ENCODE measurements around the gene RASSF3.
A peak's percentile ranks its signal among the peaks of the same experiment; 100 is the strongest.

RASSF3 gene

DNA sequence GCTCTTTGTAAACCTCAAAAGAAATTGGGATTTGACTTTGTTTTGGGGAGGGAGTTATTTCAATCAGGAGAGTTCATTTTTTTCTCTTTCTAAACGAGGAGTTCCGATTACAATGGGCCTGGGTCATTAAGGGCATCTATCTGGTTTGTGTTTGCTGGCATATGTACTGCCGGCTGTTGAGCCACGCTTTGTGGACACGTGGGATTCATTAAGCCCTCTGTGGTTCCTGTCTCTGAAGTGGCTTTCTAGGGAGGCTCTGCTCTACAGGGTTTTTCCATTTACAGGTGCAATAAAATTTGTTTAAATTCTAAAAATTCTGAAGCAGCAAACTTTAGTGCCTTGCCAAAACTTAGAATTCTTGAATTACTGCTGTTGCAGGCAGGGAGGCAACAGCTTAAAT lies 91.0 kb downstream of the RASSF3 start:
- Histone ChIP-seq H3K4ac (ENCODE audit: low read depth in 1 of 2, low read length in 2 of 2) (no peak overlapping the region), H3K27me3 (ENCODE audit: control insufficient read depth in 1 of 2, insufficient read depth in 1 of 2, low read length in 2 of 2) (no peaks in the 10 kb centered on the region), H3K18ac (ENCODE audit: low read depth in 1 of 2, low read length in 2 of 2) (no peak overlapping the region)

DNA sequence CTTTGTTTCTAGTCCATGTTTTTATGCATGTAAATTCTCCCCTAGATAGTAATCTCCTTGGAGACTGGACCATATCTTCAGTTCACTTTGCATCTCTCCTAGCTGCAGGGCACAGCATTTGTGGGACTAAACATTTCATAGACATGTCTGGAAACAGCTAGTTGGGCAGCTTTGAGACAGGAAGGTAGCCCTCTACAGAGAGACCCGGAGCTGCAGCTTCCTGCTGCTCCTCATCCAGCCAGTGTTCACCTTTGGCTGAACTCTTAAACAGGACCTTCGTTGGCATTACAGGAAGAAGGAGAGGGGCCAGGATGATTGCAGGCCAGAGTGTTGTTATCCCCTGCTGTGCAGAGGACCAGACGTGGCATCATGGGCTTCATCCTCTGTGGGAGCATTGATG lies 96.0 kb downstream of the RASSF3 start:
- Histone ChIP-seq H2BK5ac (ENCODE audit: low read depth, low read length, poor library complexity, severe bottlenecking) (no peak overlapping the region), H2AK5ac (ENCODE audit: low read length, severe bottlenecking) (no peak overlapping the region), H3K9ac (ENCODE audit: low read length) (no peak overlapping the region), H2BK15ac (ENCODE audit: low read depth, poor library complexity, severe bottlenecking) (no peak overlapping the region), H3K27ac (ENCODE audit: low read length, poor library complexity, severe bottlenecking) (no peak overlapping the region), H3K9me3 (ENCODE audit: control insufficient read depth, low read length) (no peaks in the 10 kb centered on the region), H3K36me3 (ENCODE audit: control insufficient read depth in 1 of 2, insufficient read depth in 2 of 2, low read depth in 1 of 2, low read length in 2 of 2) (peaks cover 0 to under 1% of the 10 kb centered on the region in 2 experiments), H2BK120ac (ENCODE audit: low read depth, low read length) (no peak overlapping the region), H4K91ac (ENCODE audit: low read length) (no peak overlapping the region), H3K23ac (ENCODE audit: low read length in 2 of 2) (no peak overlapping the region), H2AFZ (ENCODE audit: low read depth, low read length) (no peak overlapping the region), H3K18ac (ENCODE audit: low read depth in 1 of 2, low read length in 2 of 2) (no peak overlapping the region), H3K4me2 (ENCODE audit: low read length, poor library complexity, severe bottlenecking) (no peak overlapping the region), H3K4ac (ENCODE audit: low read depth in 1 of 2, low read length in 2 of 2) (no peak overlapping the region), H3K4me1 (ENCODE audit: control insufficient read depth, insufficient read depth, low read depth, low read length) (no peaks in the 10 kb centered on the region), H2BK12ac (ENCODE audit: low read length in 2 of 2) (no peak overlapping the region), H4K8ac (ENCODE audit: low read length) (no peak overlapping the region), H3K79me1 (replicated peaks; ENCODE audit: low read length, poor library complexity, severe bottlenecking) (no peaks in the 10 kb centered on the region), H3K4me3 (ENCODE audit: insufficient read depth in 1 of 2, low read depth in 1 of 2, low read length in 2 of 2) (no peak overlapping the region), H3K14ac (ENCODE audit: low read length in 2 of 2) (no peak overlapping the region), H3K27me3 (ENCODE audit: control insufficient read depth in 1 of 2, insufficient read depth in 1 of 2, low read length in 2 of 2) (no peaks in the 10 kb centered on the region)
- no peak for DNase-seq
- 82% methylated on average over 3 of the region's 3 CpGs for WGBS

More for the DNA sequence above, 91.0 kb downstream of the RASSF3 start:
- Histone ChIP-seq H3K4me2 (ENCODE audit: low read length, poor library complexity, severe bottlenecking) (no peak overlapping the region), H2BK15ac (ENCODE audit: low read depth, poor library complexity, severe bottlenecking) (peak overlapping the region; percentile 48), H3K23ac (ENCODE audit: low read length in 2 of 2) (no peak overlapping the region), H3K9ac (ENCODE audit: low read length) (peak overlapping the region; percentile 27), H3K14ac (ENCODE audit: low read length in 2 of 2) (no peak overlapping the region), H4K91ac (ENCODE audit: low read length) (no peak overlapping the region), H4K8ac (ENCODE audit: low read length) (no peak overlapping the region), H3K36me3 (ENCODE audit: control insufficient read depth in 1 of 2, insufficient read depth in 2 of 2, low read depth in 1 of 2, low read length in 2 of 2) (no peaks in the 10 kb centered on the region), H2AK5ac (ENCODE audit: low read length, severe bottlenecking) (no peak overlapping the region), H2BK5ac (ENCODE audit: low read depth, low read length, poor library complexity, severe bottlenecking) (no peak overlapping the region), H3K9me3 (ENCODE audit: control insufficient read depth, low read length) (no peaks in the 10 kb centered on the region), H3K4me3 (ENCODE audit: insufficient read depth in 1 of 2, low read depth in 1 of 2, low read length in 2 of 2) (peak overlapping the region in 1 of 2 experiments; percentile 40), H3K79me1 (replicated peaks; ENCODE audit: low read length, poor library complexity, severe bottlenecking) (peaks cover 2% of the 10 kb centered on the region), H2BK120ac (ENCODE audit: low read depth, low read length) (no peak overlapping the region), H2BK12ac (ENCODE audit: low read length in 2 of 2) (no peak overlapping the region), H3K27ac (ENCODE audit: low read length, poor library complexity, severe bottlenecking) (no peak overlapping the region), H2AFZ (ENCODE audit: low read depth, low read length) (no peak overlapping the region), H3K4me1 (ENCODE audit: control insufficient read depth, insufficient read depth, low read depth, low read length) (no peaks in the 10 kb centered on the region)
- 52% methylated on average over 5 of the region's 5 CpGs for WGBS
- no peak for DNase-seq

DNA sequence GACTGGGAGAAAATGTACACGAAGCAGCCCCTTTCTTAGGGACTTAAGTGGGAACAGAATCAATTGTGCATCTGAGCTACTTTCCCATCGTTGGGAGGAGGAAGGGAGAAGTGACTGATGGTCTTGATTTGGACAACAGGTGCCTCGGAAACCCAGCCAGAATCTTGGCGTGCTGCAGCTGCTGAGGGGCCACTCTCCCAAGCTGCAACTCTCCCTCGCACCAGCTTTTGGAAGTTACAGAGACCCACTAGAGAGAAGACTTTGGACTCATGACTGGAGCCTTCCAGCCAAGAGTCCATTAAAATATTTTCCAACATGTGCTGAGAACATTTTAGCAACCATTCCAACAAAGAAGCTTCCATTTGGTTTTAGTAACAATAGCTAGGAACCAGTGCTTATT lies 96.6 kb downstream of the RASSF3 start:
- no peaks in the 10 kb centered on the region for H3K79me1 ChIP-seq (replicated peaks; ENCODE audit: low read length, poor library complexity, severe bottlenecking)
- no peak overlapping the region for H2BK5ac ChIP-seq (ENCODE audit: low read depth, low read length, poor library complexity, severe bottlenecking)
- no peak overlapping the region for H2AK5ac ChIP-seq (ENCODE audit: low read length, severe bottlenecking)
- no peak overlapping the region for H4K91ac ChIP-seq (ENCODE audit: low read length)
- DNase-seq, result no peak
- H3K36me3 ChIP-seq (ENCODE audit: control insufficient read depth in 1 of 2, insufficient read depth in 2 of 2, low read depth in 1 of 2, low read length in 2 of 2), result peaks cover 0 to 6% of the 10 kb centered on the region in 2 experiments
- no peak overlapping the region for H3K14ac ChIP-seq (ENCODE audit: low read length in 2 of 2)
- no peak overlapping the region for H2BK15ac ChIP-seq (ENCODE audit: low read depth, poor library complexity, severe bottlenecking)
- H3K23ac ChIP-seq (ENCODE audit: low read length in 2 of 2), result no peak overlapping the region
- H3K18ac ChIP-seq (ENCODE audit: low read depth in 1 of 2, low read length in 2 of 2), result no peak overlapping the region
- H2BK120ac ChIP-seq (ENCODE audit: low read depth, low read length), result no peak overlapping the region
- H2BK12ac ChIP-seq (ENCODE audit: low read length in 2 of 2), result no peak overlapping the region
- no peaks in the 10 kb centered on the region for H3K9me3 ChIP-seq (ENCODE audit: control insufficient read depth, low read length)
- H3K27ac ChIP-seq (ENCODE audit: low read length, poor library complexity, severe bottlenecking), result no peak overlapping the region
- no peak overlapping the region for H3K4me2 ChIP-seq (ENCODE audit: low read length, poor library complexity, severe bottlenecking)
- whole genome bisulfite sequencing, result 91% methylated on average over 5 of the region's 5 CpGs
- no peak overlapping the region for H3K4me3 ChIP-seq (ENCODE audit: insufficient read depth in 1 of 2, low read depth in 1 of 2, low read length in 2 of 2)
- no peak overlapping the region for H4K8ac ChIP-seq (ENCODE audit: low read length)
- no peak overlapping the region for H3K4ac ChIP-seq (ENCODE audit: low read depth in 1 of 2, low read length in 2 of 2)
- no peak overlapping the region for H3K9ac ChIP-seq (ENCODE audit: low read length)
- H3K27me3 ChIP-seq (ENCODE audit: control insufficient read depth in 1 of 2, insufficient read depth in 1 of 2, low read length in 2 of 2), result no peaks in the 10 kb centered on the region
- no peak overlapping the region for H2AFZ ChIP-seq (ENCODE audit: low read depth, low read length)
- no peaks in the 10 kb centered on the region for H3K4me1 ChIP-seq (ENCODE audit: control insufficient read depth, insufficient read depth, low read depth, low read length)

DNA sequence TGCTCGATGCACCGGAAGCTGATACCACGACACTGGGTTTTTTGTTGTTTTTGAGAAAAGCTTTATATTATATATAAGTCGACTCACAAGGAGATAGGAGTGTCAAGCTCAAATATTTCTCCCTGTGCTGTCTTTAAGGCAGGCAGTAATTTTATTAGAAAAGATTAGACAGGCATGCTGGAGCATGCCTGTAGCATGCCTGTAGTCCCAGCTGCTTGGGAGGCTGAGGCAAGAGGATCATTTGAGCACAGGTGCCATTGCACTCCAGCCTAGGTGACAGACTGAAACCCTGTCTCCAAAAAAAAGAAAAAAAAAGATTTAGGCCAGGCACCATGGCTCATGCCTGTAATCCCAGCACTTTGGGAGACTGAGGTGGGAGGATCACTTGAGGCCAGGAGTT lies 97.1 kb downstream of the RASSF3 start:
- H3K79me1 ChIP-seq (replicated peaks; ENCODE audit: low read length, poor library complexity, severe bottlenecking), result no peaks in the 10 kb centered on the region
- H2AFZ ChIP-seq (ENCODE audit: low read depth, low read length), result no peak overlapping the region
- H2BK12ac ChIP-seq (ENCODE audit: low read length in 2 of 2), result no peak overlapping the region
- no peak overlapping the region for H3K14ac ChIP-seq (ENCODE audit: low read length in 2 of 2)
- 97% methylated on average over 4 of the region's 4 CpGs for WGBS
- no peaks in the 10 kb centered on the region for H3K9me3 ChIP-seq (ENCODE audit: control insufficient read depth, low read length)
- no peak overlapping the region for H3K18ac ChIP-seq (ENCODE audit: low read depth in 1 of 2, low read length in 2 of 2)
- no peaks in the 10 kb centered on the region for H3K4me1 ChIP-seq (ENCODE audit: control insufficient read depth, insufficient read depth, low read depth, low read length)
- H3K4me3 ChIP-seq (ENCODE audit: insufficient read depth in 1 of 2, low read depth in 1 of 2, low read length in 2 of 2), result no peak overlapping the region
- H4K8ac ChIP-seq (ENCODE audit: low read length), result no peak overlapping the region
- H3K4ac ChIP-seq (ENCODE audit: low read depth in 1 of 2, low read length in 2 of 2), result no peak overlapping the region
- peaks cover 0 to 7% of the 10 kb centered on the region in 2 experiments for H3K36me3 ChIP-seq (ENCODE audit: control insufficient read depth in 1 of 2, insufficient read depth in 2 of 2, low read depth in 1 of 2, low read length in 2 of 2)
- H3K23ac ChIP-seq (ENCODE audit: low read length in 2 of 2), result no peak overlapping the region
- no peak overlapping the region for H3K27ac ChIP-seq (ENCODE audit: low read length, poor library complexity, severe bottlenecking)
- no peaks in the 10 kb centered on the region for H3K27me3 ChIP-seq (ENCODE audit: control insufficient read depth in 1 of 2, insufficient read depth in 1 of 2, low read length in 2 of 2)
- H2BK15ac ChIP-seq (ENCODE audit: low read depth, poor library complexity, severe bottlenecking), result no peak overlapping the region
- H3K4me2 ChIP-seq (ENCODE audit: low read length, poor library complexity, severe bottlenecking), result no peak overlapping the region
- H2BK5ac ChIP-seq (ENCODE audit: low read depth, low read length, poor library complexity, severe bottlenecking), result no peak overlapping the region
- H2AK5ac ChIP-seq (ENCODE audit: low read length, severe bottlenecking), result no peak overlapping the region
- no peak for DNase-seq
- H4K91ac ChIP-seq (ENCODE audit: low read length), result no peak overlapping the region
- no peak overlapping the region for H3K9ac ChIP-seq (ENCODE audit: low read length)
- no peak overlapping the region for H2BK120ac ChIP-seq (ENCODE audit: low read depth, low read length)
